ENCODE results near the gene PPP1R13B. TPM values are rescaled to one million over a fixed set of nuclear protein-coding genes. Genes with fewer than 3 reads are reported as not detected.

The PPP1R13B gene
- total and polyA plus RNA-seq, 5 donors, result 50.1 to 158 (median 109) TPM

DNA sequence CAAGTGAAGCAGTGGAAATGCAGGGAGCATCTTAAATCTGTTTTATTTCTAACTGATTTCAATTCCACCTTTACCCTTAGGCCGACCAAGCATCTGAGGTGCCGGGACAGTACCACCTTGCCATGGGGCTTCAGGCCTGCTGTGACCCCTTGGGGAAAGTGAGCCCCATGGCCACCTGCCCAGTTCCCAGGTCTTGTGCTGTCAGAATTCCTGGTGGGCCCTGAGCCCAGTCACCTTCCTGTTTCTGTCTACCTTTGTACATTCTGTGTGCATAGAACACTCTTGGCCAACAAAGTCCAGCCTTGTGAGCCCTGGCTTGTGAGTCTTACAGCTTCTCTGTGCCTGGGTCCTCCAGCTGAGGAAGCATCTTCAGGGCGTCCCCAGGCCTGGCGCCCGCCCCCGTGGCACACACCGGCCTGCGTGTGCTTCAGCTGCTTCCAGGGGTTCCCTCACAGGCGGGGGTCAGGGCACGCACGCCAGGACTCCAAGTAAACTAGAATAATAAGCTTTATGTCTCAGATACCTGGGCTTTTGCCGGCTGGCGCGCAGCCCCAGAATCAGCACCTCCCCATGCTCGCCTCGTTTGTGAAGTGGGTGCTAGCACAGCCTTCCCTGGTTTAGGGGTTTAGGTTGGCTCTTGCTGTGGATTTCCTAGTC lies 121.5 kb downstream of the PPP1R13B start:
- Histone ChIP-seq H3K27ac (ENCODE audit: low read length) (no peak overlapping the region), H3K9me3 (ENCODE audit: control insufficient read depth, low read length) (no peaks in the 10 kb centered on the region), H3K4me3 (ENCODE audit: low read length) (no peak overlapping the region), H3K4me1 (ENCODE audit: control insufficient read depth, insufficient read depth, low read length) (peaks cover 8% of the 10 kb centered on the region), H3K27me3 (ENCODE audit: control insufficient read depth, insufficient read depth) (no peaks in the 10 kb centered on the region)
- 91% methylated on average over 16 of the region's 16 CpGs for WGBS
- ATAC-seq (no peak), DNase-seq (peak in 2 of 3 donors; percentile 52 to 59)
- intact Hi-C loops (cut with DNase I), result no loop called here

DNA sequence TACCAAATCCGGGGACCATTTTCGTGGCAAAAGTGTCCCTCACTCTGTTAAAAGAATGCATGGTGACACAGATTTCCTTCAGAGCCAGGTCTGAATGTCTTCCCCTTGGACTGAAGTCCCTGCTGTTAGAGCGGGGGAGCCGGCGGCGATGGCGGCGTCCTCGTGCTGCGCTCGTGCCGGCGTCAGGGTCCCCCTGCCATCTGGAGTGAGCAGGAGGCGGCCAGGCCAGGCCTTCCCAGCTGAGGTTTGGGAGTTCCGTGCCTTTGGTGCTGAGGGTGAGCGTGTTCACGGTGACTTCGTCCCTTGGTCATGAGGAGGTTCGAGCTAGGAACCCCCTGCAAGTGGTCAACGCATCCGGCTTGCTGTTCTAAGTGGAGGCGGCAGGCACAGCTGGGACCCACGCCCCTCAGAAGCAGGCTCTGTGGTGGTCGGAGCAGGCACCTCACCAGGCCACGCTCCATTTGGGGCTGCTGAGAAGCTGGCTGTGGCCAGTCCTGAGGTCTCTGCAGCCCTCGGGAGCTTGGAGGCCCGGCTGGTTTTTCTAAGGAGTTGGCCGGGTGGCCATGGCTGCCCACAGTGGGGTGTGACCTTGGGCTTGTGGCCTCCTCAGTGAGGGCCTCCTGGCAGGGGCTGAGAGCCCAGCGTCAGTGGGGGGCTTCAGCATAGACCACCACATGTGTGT lies 122.2 kb downstream of the PPP1R13B start:
- Histone ChIP-seq H3K27me3 (ENCODE audit: control insufficient read depth, insufficient read depth) (no peaks in the 10 kb centered on the region), H3K4me3 (ENCODE audit: low read length) (no peak overlapping the region), H3K27ac (ENCODE audit: low read length) (no peak overlapping the region), H3K9me3 (ENCODE audit: control insufficient read depth, low read length) (no peaks in the 10 kb centered on the region), H3K4me1 (ENCODE audit: control insufficient read depth, insufficient read depth, low read length) (peaks cover 8% of the 10 kb centered on the region)
- intact Hi-C loops (cut with DNase I), result no loop called here
- peak in 2 of 3 donors; percentile 52 to 53 for DNase-seq
- 91% methylated on average over 29 of the region's 29 CpGs for WGBS
- ATAC-seq, result no peak

DNA sequence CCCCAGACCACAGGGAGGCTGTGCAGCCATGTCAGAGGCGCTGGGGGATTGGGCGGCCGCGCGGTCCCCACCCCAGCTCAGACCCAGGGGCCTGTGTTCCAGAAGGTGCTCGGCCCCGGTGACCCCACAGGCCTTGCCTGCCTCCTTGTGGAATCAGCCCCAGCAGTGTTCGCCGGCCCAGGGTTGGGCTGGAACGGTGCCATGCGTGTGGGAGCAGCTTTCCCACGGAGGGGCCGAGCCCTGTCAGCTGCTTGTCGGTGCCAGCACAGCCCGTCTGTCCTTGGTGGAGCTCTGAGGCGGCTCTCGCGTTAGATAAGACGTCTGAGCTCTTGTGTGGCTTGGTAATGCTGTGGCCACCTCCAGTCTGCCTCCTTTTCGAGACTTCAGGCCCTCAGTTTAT lies 123.3 kb downstream of the PPP1R13B start:
- H3K4me3 ChIP-seq (ENCODE audit: low read length), result no peak overlapping the region
- intact Hi-C loops (cut with DNase I), result no loop called here
- peak overlapping the region; percentile 8 for H3K27ac ChIP-seq (ENCODE audit: low read length)
- no peaks in the 10 kb centered on the region for H3K27me3 ChIP-seq (ENCODE audit: control insufficient read depth, insufficient read depth)
- H3K4me1 ChIP-seq (ENCODE audit: control insufficient read depth, insufficient read depth, low read length), result peaks cover 8% of the 10 kb centered on the region
- WGBS, result 27% methylated on average over 20 of the region's 20 CpGs
- peak; percentile 90 to 95 (median 95) for DNase-seq
- ATAC-seq, result peak; percentile 74 to 82
- H3K9me3 ChIP-seq (ENCODE audit: control insufficient read depth, low read length), result no peaks in the 10 kb centered on the region

DNA sequence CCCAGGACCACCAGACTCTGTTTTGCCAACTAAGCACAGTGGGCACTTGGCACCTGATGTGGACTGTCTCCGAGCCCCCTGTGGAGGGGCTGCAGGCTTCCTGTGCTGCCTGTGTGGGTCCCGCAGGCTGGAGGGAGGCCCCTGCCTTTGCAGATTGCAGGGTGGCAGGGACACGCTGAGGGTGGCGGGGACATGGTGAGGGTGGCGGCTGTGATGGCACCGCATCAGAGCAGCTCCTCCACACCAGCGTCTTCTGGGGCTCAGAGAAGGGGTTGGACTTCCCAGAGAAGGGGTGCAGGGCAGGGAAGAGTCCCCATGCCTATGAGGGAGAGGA lies 123.7 kb downstream of the PPP1R13B start:
- Histone ChIP-seq H3K4me3 (ENCODE audit: low read length) (no peak overlapping the region), H3K4me1 (ENCODE audit: control insufficient read depth, insufficient read depth, low read length) (peaks cover 10% of the 10 kb centered on the region), H3K27ac (ENCODE audit: low read length) (peak overlapping the region; percentile 1), H3K27me3 (ENCODE audit: control insufficient read depth, insufficient read depth) (no peaks in the 10 kb centered on the region), H3K9me3 (ENCODE audit: control insufficient read depth, low read length) (no peaks in the 10 kb centered on the region)
- intact Hi-C loops (cut with DNase I), result no loop called here
- 82% methylated on average over 7 of the region's 7 CpGs for WGBS
- DNase-seq, result peak in 2 of 3 donors; percentile 53 to 54
- peak in 1 of 2 donors; percentile 2 for ATAC-seq

DNA sequence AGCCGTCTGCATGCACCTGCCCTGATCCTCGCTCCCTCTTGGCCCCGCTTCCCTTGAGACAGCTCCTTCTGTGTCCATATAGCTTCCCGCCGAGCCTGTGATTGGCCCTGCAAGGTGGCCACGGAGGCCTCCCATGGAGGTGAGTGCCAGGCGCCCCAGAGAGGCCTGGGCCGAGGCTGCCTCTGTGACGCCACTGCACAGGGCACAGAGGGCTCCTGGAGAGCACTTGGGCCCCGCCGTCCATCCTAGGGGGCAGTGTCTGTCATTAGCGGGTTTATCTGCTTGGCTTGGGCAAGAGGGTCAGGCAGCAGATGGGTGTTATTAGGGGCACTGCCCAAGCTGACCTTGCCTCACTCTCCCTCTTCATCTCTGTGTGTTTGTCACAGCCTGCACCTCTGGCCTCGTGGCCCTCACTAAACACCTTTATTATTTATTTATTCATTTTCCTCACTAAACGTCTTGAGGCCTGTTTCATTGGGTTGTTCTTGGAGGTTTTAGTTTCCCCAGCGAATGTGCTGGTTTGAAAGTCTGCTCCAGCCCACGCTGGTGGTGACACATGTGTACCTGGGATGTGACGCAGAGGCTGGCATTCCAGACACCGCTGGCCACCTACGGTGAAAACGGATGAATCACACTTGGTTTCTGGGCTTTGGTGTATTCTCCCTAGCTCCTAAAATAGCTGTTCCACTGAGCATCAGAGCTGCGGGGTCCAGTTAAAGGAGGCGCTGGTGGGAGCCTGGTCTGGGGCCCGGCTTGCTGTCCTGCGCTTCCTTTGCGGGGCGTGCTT lies 125.8 kb downstream of the PPP1R13B start:
- no peak overlapping the region for H3K27ac ChIP-seq (ENCODE audit: low read length)
- H3K27me3 ChIP-seq (ENCODE audit: control insufficient read depth, insufficient read depth), result no peaks in the 10 kb centered on the region
- WGBS, result 83% methylated on average over 26 of the region's 26 CpGs
- peaks cover 12% of the 10 kb centered on the region for H3K4me1 ChIP-seq (ENCODE audit: control insufficient read depth, insufficient read depth, low read length)
- no peak overlapping the region for H3K4me3 ChIP-seq (ENCODE audit: low read length)
- H3K9me3 ChIP-seq (ENCODE audit: control insufficient read depth, low read length), result no peaks in the 10 kb centered on the region
- ATAC-seq (no peak), DNase-seq (peak in 2 of 3 donors; percentile 19 to 42)
- intact Hi-C loops (cut with DNase I), result no loop called here

DNA sequence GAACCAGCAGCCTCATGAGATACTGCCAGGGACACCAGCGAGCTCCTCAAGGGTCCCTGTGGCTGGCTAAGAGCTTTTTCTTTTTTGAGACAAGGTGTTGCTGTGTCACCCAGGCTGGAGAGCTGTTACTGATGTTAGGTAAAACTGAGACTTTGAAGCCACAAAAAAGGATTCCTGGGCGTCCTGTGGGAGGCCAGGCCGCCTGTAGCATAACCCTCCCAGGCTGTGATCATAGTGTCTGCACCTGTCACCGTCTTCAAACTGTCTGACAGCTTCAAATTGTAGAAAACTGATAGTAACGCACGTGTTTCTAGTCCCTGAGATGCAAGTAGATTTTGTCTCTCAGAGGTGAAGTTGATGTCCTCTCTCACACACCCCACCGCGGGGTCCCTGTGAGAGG lies 127.6 kb downstream of the PPP1R13B start:
- H3K27me3 ChIP-seq (ENCODE audit: control insufficient read depth, insufficient read depth), result no peaks in the 10 kb centered on the region
- H3K4me1 ChIP-seq (ENCODE audit: control insufficient read depth, insufficient read depth, low read length), result peaks cover 12% of the 10 kb centered on the region
- H3K27ac ChIP-seq (ENCODE audit: low read length), result no peak overlapping the region
- intact Hi-C loops (cut with DNase I), result no loop called here
- 83% methylated on average over 8 of the region's 8 CpGs for WGBS
- ATAC-seq, result no peak
- DNase-seq, result no peak
- H3K4me3 ChIP-seq (ENCODE audit: low read length), result no peak overlapping the region
- no peaks in the 10 kb centered on the region for H3K9me3 ChIP-seq (ENCODE audit: control insufficient read depth, low read length)

DNA sequence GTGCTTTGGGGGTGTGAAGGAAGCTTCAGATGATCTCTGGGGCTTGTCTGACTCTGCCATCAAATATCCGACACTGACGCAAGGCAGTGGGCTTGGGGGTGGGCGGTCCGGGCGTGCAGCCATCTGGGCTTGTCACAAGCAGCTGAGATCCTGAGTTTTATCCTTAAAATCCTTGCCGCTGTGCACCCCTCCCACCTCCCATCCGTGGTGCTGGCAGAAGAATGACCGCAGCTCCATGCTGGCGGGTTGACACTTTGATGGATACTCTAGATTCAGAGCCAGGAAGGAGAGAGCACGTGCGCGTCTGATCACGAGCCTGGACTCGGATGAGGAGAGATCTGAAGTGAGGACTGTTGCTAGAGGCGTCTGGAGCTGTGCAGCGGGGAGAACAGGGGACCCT lies 128.8 kb downstream of the PPP1R13B start:
- peaks cover 9% of the 10 kb centered on the region for H3K4me1 ChIP-seq (ENCODE audit: control insufficient read depth, insufficient read depth, low read length)
- WGBS, result 52% methylated on average over 16 of the region's 16 CpGs

DNA sequence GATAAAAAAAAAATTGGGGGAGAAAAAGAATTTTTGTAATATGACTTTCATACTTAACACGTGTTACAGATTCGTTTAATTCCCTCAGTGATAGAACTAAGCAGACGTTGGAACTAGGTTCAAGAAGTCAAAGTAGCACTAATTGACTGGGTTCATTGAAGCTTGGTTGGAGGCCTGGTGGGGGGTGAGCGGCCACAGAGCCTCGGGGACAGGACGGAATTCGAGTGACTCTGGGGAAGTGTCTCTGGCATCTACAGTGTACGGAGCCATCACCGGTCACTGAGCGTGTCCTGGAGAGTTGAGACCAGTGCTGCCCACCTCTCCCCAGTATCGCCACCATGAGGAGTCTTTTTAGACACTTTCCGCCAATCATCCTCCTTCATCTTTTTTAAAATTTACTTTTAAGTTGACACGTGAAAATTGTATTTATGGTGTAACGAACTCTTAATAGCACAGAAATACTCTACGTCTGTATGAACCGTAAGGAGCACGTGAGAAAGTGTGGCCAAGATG lies 130.4 kb downstream of the PPP1R13B start:
- intact Hi-C loops (cut with DNase I), result no loop called here
- no peak overlapping the region for H3K27ac ChIP-seq (ENCODE audit: low read length)
- 75% methylated on average over 17 of the region's 17 CpGs for WGBS
- peak in 1 of 3 donors; percentile 55 for DNase-seq
- peaks cover 9% of the 10 kb centered on the region for H3K4me1 ChIP-seq (ENCODE audit: control insufficient read depth, insufficient read depth, low read length)
- H3K4me3 ChIP-seq (ENCODE audit: low read length), result peak overlapping the region; percentile 96
- no peak for ATAC-seq
- H3K9me3 ChIP-seq (ENCODE audit: control insufficient read depth, low read length), result no peaks in the 10 kb centered on the region
- no peaks in the 10 kb centered on the region for H3K27me3 ChIP-seq (ENCODE audit: control insufficient read depth, insufficient read depth)

More for the DNA sequence above, 128.8 kb downstream of the PPP1R13B start:
- Histone ChIP-seq H3K27ac (ENCODE audit: low read length) (no peak overlapping the region), H3K27me3 (ENCODE audit: control insufficient read depth, insufficient read depth) (no peaks in the 10 kb centered on the region), H3K9me3 (ENCODE audit: control insufficient read depth, low read length) (no peaks in the 10 kb centered on the region), H3K4me3 (ENCODE audit: low read length) (no peak overlapping the region)
- intact Hi-C loops (cut with DNase I), result no loop called here
- DNase-seq, result peak in 1 of 3 donors; percentile 70
- ATAC-seq, result no peak

DNA sequence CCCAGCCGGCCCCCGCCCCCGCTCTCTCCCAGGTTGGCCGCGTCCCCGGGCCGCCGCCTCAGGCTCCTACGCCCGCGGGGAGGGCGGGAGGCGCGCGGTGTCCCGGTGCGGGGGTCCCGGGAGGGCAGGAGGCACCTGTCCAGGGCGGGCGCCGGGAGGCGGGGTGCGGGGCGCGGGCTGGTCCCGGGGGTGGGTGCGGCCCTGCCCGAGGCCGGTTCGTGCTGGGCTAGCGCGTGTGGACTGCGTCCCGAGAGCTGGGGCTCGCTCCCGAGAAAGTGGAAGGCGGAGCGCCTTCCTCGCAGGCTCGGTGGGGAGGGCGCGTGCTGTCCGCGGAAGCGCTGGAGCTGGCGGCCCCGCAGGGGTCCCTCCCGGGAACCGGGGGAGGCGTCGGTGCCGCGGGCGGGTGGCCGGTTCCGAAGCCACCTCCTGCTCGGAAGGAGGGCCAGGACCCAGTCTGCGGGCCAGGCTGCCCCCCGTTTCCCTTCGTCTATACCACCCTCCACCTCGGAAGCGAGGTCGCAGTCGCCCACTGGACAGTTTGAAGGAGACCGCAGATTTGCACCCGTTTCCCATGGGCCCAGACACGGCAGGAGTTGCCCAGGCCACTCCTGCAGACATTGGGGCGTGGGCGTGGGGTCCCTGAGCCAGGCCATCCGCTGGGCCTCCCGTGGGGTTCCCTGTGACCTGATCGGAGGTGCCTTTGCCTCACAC lies 131.1 kb downstream of the PPP1R13B start:
- Histone ChIP-seq H3K4me1 (ENCODE audit: control insufficient read depth, insufficient read depth, low read length) (peaks cover 10% of the 10 kb centered on the region), H3K27ac (ENCODE audit: low read length) (no peak overlapping the region), H3K9me3 (ENCODE audit: control insufficient read depth, low read length) (no peaks in the 10 kb centered on the region), H3K27me3 (ENCODE audit: control insufficient read depth, insufficient read depth) (no peaks in the 10 kb centered on the region), H3K4me3 (ENCODE audit: low read length) (peak overlapping the region; percentile 96)
- intact Hi-C loops (cut with DNase I), result no loop called here
- DNase-seq (peak; percentile 53 to 83 (median 79)), ATAC-seq (peak in 1 of 2 donors; percentile 0)
- 3% methylated on average over 72 of the region's 72 CpGs for WGBS

DNA sequence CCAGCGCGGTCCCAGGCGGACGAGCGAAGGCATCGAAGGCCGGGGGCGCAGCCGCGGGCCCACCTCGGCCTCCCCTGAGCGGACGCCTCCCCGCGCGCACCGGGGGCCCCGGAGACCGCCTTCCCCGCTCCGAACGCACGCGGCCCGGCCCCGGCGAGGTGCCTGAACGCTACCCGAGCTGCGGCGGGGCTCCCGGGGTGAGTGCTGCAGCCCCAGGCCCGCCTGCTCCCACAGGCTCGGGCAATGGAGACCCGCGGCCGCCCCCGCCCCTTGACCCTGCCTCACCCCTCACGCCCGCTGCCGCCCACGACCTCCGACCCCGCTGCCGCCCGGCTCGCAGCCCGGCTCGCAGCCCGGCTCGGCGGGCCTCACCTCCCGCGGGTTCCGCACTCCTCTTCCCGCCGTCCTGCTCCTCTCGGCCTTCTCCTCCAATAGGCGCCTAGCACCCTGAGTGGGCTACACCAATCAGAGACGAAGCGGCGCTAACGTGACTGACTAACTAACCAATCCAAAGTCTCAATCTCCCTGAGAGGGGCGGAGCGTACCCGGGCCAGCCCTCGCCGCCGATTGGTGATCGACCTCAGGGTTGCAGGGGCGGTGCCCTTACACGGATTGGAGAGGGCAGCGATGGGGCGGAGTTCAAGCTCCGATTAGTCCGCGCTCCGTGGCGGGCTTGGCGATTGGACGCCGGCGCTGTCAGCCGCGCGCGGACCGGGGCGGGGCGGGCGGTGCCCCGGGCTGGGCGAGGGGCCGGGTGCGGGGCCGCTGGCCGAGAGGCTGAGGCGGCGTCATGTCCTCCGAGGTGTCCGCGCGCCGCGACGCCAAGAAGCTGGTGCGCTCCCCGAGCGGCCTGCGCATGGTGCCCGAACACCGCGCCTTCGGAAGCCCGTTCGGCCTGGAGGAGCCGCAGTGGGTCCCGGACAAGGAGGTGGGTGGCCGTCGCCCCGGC lies 132.0 kb downstream of the PPP1R13B start, which contains the start of the genes XRCC3 and ZFYVE21:
Gene XRCC3, minus strand, starts transcription at position 400 of the 949 bp plus-strand sequence. CDS start 4,364 bp downstream, outside the sequence.
Gene ZFYVE21, plus strand, starts transcription at position 759 of the 949 bp plus-strand sequence. Its CDS starts 32 bp downstream, at position 791.
- ATAC-seq, result peak; percentile 95 to 97
- Histone ChIP-seq H3K9me3 (ENCODE audit: control insufficient read depth, low read length) (no peaks in the 10 kb centered on the region), H3K27ac (ENCODE audit: low read length) (peak within 1 kb of the TSS; percentile 69), H3K27me3 (ENCODE audit: control insufficient read depth, insufficient read depth) (no peaks in the 10 kb centered on the region), H3K4me1 (ENCODE audit: control insufficient read depth, insufficient read depth, low read length) (peaks cover 10% of the 10 kb centered on the region), H3K4me3 (ENCODE audit: low read length) (peak within 1 kb of the TSS; percentile 96)
- intact Hi-C loops (cut with DNase I), result no loop called here
- DNase-seq, result peak; percentile 100
- under 1% methylated on average over 121 of the region's 121 CpGs for WGBS

All from right cardiac atrium (tissue), 5 donors.